Measurements from ENCODE around the gene PDE4DIP.
"Not testable (repeated sequence)": the region's sequence is repeated elsewhere in the genome, so short reads cannot be mapped to it uniquely, and the experiment has no call there.

Gene PDE4DIP

DNA sequence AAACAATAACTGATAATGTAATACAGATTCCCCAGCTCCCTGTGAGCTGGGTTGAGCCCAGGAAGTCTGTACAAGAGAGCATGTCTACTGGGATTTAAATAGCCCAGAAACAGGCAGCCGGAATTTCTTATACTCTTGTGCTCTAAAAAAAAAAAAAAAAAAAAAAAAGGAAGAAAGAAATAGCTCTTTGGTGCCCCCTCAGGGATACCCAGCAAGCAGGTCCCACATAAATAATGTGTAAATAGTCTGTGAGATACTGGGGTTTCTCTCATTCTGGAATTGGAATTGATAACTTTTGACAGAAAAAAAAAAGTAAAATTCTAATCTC lies 25.4 kb downstream of the PDE4DIP start:
- not testable (repeated sequence) for DNase-seq (ENCODE audit: low read depth in 1 of 2, low spot score in 1 of 2)

DNA sequence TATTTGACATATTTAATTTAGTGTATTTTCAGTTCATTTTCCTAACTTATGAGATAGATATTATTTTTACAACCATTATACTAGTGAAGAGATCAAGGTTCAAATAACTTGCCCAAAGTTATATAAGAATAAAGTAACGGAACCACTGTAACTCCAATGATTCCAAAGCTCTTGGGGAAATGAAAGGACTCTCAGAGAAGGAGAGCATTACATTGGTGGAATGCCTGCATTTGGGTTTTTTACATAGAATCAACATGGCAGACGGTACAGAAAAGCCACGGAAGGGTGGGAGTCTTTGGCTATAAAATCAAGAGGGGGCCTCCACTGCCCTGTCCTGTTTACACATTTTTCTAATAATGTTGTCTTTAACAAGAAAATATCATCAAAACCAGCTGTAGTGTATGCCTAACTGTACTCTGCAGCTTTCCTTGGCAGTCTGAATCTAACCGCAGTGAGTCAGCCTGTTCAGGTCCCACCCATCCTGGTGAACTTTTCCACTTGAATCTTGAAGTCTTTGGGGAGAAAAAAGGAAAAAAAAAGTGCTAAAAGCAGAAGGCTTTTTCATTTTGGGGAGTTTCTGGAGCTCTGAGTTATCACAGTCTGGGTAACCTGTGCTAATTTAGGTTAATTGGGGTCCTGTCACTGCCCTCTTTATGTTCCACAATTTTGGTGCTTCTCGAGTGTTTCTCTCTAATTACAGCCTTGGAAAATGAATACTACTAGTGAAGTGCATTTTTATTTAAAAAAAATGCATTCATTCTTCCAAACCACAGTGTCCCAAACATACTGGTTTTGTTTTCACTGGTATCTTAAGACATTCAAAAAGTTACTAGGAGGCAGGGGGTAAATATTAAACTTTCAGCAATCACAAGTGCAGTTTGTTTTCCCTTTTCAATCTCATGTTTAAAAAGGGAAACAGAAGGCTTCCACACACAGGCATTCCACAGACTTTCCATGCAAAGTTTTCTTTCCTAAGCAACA lies 30.5 kb downstream of the PDE4DIP start:
- DNase-seq (ENCODE audit: low read depth in 1 of 2, low spot score in 1 of 2), result not testable (repeated sequence)

- DNase-seq (ENCODE audit: low read depth in 1 of 2, low spot score in 1 of 2), result not testable (repeated sequence)
These were observed 35.7 kb downstream of the PDE4DIP start for GRCh38 chr1:148879812-148880416.

DNA sequence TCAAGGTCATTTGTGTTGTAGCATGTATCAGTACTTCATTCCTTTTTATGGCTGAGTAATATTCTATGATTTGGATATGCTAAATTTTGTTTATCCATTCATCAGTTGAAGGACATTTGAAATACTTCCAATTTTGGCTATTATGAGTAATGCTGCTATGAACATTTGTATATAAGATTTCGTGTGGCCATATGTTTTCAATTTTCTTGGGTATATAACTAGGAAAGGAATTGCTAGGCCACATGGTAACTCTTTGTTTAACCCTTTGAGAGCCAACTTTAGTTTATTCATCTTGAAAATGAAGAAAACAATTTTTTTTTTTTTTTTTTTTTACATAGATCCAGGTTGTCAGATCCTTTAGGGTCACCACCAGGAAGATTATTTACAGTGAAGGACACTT lies 37.0 kb downstream of the PDE4DIP start:
- DNase-seq (ENCODE audit: low read depth in 1 of 2, low spot score in 1 of 2), result not testable (repeated sequence)

DNA sequence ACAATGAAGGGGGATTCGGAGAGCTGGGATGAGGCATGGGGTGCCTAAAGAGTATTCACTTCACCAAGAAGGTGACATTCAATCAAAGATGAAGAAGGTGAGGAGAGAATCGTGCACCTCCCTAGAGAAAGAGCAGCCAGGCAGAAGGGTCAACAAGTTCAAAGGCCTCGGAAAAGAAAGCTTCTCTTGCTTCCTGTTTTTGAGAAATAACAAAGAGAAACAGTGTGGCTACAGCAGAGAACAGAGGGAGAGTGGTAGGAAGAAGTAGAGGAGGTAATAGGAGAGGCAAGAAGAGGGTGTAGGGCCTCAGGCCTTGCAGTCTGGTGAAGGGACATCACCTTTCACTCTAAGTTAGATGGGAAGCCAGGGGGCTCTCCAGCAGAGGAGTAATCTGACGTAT lies 41.0 kb downstream of the PDE4DIP start:
- DNase-seq (ENCODE audit: low read depth in 1 of 2, low spot score in 1 of 2), result not testable (repeated sequence)

DNA sequence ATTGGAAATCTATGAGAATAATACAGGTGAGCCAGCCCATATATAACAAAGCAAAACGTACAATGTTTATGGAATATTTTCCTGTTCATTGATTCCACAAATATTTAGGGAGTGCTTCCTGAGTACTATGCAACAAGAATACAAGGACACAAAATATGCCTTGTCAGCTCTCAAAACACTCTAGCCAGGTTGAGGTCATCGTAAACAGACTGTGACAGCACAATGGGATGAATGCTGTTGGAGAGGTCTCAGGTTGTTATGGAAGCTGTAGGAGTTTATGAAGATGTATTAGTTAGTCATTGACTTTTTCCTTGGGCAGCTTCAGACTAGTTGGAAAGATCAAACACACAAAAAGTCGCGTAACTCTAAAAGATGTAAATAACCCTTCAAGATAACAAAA lies 42.1 kb downstream of the PDE4DIP start:
- DNase-seq (ENCODE audit: low read depth in 1 of 2, low spot score in 1 of 2), result not testable (repeated sequence)

GRCh38 chr1:148888597-148888996 lies 44.4 kb downstream of the PDE4DIP start:
- DNase-seq (ENCODE audit: low read depth in 1 of 2, low spot score in 1 of 2), result not testable (repeated sequence)

- not testable (repeated sequence) for DNase-seq (ENCODE audit: low read depth in 1 of 2, low spot score in 1 of 2)
These were observed 45.2 kb downstream of the PDE4DIP start for GRCh38 chr1:148889267-148890074.

DNA sequence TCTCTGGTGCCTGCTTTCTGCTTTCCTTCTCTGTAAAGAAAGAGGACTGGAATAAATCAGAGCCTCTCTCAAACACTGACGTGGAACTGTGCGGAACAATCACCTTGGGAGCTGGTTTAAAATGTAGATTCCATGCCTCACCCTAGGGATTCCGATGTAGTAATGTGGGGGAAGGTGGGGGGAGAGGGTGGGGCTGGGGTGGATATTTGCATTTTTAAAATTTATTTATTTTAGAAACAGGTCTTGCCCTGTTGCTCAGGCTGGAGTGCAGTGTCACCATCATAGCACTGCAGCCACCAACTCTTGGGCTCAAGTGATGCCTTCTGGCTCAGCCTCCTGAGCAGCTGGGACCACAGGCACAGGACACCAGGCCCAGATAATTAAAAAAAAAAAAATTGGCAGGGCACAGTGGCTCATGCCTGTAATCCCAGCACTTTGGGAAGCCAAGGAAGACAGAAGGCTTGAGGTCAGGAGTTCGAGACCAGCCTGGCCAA lies 45.9 kb downstream of the PDE4DIP start:
- not testable (repeated sequence) for DNase-seq (ENCODE audit: low read depth in 1 of 2, low spot score in 1 of 2)

GRCh38 chr1:148894360-148895352 lies 50.4 kb downstream of the PDE4DIP start:
- DNase-seq (ENCODE audit: low read depth in 1 of 2, low spot score in 1 of 2), result not testable (repeated sequence)

GRCh38 chr1:148900026-148900425 lies 55.8 kb downstream of the PDE4DIP start:
- DNase-seq (ENCODE audit: low read depth in 1 of 2, low spot score in 1 of 2), result not testable (repeated sequence)

- not testable (repeated sequence) for DNase-seq (ENCODE audit: low read depth in 1 of 2, low spot score in 1 of 2)
These were observed 56.5 kb downstream of the PDE4DIP start for GRCh38 chr1:148900691-148901090.

DNA sequence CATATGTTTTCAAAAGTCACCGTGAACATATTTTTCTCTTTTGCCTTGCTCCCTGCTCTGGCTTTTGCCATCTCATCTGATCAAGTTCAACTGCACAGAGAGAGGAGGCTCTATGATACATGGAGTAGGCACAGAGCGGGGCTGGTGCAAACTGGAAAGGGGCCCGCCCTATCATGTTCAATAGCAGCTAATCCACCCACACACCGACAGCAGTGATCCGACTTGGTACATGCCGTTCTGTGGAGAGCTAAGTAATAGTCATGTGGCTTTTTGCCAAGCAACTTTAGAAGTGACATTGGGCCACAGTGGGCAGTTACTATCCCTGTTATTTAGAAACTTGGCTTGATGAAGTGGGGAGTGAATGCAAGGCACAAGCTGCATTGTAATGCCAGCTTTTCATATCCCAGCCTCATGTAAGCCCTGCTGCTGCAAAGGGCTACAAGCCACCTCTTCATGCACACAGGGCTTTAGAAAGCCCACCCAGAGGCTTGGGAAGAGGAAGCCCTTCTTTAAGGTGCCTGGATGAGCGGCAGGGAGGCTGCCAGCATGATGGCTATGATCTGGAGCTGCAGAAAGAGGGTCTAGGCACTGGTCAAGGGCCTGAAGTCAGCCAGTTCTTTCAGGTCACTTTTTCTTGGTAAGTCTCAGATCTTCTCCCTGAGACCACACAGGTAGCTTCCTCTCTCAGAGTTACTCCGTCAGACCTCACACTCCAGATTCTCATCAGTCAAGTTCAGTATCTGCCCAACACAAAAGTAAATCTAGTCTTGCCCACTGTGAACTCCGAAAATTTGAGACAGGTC lies 57.1 kb downstream of the PDE4DIP start:
- not testable (repeated sequence) for DNase-seq (ENCODE audit: low read depth in 1 of 2, low spot score in 1 of 2)

- DNase-seq (ENCODE audit: low read depth in 1 of 2, low spot score in 1 of 2), result not testable (repeated sequence)
These were observed 57.7 kb downstream of the PDE4DIP start for GRCh38 chr1:148901953-148902341.

- not testable (repeated sequence) for DNase-seq (ENCODE audit: low read depth in 1 of 2, low spot score in 1 of 2)
These were observed 65.1 kb downstream of the PDE4DIP start for GRCh38 chr1:148909219-148909826.

DNA sequence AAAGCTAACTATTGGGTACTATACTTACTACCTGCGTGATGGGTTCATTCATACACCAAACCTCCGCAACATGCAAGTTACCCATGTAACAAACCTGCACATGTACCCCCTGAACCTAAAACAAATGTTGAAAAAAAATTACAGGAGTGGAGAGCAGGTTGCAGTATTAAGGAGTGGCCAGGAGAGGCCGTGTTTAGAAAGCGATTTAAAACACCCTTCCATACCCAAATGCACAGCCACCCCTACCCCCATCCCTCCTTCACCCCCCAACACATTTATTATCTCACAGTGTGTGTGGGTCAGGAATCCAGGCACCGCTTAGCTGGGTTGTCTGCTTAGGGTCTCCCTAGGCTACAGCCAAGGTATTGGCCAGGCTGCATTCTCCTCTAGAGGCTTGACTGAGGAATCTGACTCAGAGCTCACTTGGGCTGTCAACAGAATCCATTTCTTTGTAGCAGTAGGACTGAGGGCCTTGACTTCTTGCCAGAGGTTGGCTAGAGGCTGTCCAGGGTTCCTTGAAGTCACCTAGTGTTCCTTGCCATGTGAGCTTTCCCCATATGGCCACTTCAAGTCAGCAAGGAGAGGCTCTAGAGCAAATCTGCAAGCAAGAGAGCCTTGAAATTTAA lies 67.2 kb downstream of the PDE4DIP start:
- not testable (repeated sequence) for DNase-seq (ENCODE audit: low read depth in 1 of 2, low spot score in 1 of 2)

DNA sequence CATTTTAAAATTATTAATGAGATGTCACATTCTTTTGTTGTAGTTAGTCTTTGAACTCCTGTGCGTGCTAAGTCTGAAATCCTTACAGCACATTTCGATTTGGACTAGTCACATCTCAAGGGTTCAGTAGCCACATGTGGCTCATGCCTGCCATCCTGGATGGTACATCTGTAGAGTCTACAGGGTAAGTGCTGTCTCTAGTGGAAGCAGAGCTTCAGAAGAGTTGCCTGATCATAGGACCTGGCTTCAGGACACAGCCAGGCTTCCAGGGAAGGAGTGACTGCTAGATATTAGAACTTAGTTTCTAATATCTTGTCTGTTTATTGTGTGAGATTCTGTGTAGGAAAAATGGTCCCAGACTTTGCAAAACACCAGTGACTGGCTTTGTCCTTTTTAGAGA lies 72.0 kb downstream of the PDE4DIP start:
- not testable (repeated sequence) for DNase-seq (ENCODE audit: low read depth in 1 of 2, low spot score in 1 of 2)

DNA sequence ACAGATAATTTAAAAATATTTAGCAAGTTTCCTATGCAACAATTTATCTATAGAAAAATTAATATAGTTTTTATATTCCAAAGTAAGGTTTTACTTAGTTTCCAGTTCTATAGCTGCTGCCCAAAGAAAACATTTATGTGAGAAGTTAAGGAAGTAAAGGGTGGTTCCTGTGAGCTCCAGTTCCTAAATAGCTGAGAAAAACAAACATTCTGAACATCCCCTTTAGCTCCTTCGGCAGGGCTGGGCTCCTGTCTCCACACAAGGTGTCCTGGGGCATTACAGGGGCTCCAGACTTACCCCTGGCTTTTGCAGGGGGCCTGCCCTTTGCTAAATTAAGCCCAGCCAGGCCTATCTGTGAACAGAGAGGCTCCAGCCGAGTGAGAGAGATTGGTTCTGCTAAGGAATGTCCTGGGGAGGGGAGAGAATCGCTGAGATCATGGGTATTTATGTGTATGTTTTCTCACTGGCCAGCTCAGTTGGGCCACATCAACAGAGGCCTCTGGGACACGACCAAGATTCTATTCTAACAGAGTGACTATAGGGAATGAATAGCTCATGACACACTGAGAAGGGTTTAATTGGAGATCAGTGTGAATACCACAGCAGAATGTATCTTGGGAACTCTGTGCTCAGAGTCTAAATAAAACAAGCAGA lies 72.6 kb downstream of the PDE4DIP start:
- DNase-seq (ENCODE audit: low read depth in 1 of 2, low spot score in 1 of 2), result not testable (repeated sequence)
